EL (cell line): ENCODE measurements around the gene UPK3A.
"Not testable (repeated sequence)": the region's sequence is repeated elsewhere in the genome, so short reads cannot be mapped to it uniquely, and the experiment has no call there.

ENCODE experiments used
- DNase-seq: peaks from one replicate; pipeline ENCODE4 v3.0.0-alpha.2; 2016

UPK3A gene

GRCh38 chr22:45285263-45286058 is 712 bp downstream of the UPK3A start:
- no peak for DNase-seq

- no peak for DNase-seq
Measured at GRCh38 chr22:45286854-45287551, 2.3 kb downstream of the UPK3A start.

- DNase-seq, result peak; percentile 72
Measured at GRCh38 chr22:45290410-45290936, 5.7 kb downstream of the UPK3A start.

DNA sequence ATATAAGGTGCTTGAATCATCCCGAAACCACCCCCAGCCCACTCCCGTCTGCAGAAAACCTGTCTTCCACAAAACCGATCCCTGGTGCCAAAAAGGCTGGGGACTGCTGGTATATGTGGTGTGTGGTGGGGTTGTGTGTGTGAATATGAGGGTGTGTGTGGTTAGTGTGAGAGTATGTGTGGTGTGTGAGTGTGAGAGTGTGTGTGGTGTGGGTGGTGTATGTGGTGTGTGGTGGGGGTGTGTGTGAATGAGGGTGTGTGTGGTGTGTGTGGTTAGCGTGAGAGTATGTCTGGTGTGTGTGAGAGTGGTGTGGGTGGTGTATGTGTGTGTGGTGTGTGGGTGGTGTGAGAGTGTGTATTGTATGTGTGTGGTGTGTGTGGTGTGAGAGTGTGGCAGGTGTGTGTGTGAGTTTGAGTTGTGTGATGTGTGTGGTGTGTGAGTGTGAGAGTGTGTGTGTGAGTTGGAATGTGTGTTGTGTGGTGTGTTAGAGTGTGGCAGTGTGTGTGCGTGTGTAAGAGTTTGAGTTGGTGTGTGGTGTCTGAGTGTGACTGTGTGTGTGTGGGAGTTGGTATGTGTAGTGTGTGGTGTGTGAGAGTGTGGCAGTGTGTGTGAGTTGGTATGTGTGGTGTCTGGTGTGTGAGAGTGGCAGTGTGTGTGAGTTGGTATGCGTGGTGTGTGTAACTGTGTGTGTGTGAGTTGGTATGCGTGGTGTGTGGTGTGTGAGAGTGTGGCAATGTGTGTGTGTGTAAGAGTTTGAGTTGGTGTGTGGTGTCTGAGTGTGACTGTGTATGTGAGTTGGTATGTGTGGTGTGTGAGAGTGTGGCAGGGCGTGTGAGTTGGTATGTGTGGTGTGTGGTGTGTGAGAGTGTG is 6.5 kb downstream of the UPK3A start:
- no peak for DNase-seq

DNA sequence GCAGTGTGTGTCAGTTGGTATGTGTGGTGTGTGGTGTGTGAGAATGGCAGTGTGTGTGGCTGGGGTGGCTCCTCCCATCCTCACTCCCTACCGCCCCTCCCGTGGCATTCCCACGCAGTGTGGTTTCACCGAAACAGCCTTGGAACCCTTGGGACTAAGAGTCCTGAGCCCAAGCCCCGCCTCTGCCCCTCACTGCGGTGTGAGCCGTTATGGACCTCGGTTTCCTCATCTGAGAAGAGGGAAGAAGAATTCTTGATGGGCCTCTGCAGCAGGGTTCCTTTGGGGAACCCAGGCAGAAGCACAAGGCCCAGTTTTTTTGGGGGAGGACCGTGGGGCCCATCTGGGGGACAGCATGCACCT is 7.2 kb downstream of the UPK3A start:
- no peak for DNase-seq

DNA sequence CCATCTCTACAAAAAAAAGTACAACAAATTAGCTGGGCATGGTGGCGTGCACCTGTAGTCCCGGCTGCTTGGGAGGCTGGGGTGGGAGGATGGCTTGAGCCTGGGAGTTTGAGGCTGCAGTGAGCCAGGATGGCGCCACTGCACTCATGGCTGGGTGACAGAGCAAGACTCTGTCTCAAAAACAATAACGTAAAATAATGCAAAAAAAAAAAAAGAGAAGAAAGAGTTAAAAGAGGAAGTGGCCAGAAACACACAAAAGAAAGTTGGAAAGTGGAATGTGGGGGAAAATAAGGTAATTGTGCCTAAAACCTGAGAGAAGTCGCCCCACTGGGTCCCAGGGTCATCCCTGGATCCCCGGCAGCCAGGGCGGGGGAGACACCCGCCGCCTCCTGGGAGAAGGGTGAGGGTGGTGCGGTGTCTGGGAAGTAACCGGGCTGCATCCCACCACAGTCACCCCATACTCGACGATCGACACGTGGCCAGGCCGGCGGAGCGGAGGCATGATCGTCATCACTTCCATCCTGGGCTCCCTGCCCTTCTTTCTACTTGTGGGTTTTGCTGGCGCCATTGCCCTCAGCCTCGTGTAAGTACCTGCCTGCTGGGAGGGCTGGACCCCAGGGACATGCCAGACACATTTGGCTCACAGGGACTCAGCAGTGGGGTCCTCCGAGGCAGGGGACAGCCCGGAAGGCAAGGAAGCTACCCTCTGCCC is 8.1 kb downstream of the UPK3A start:
- no peak for DNase-seq

DNA sequence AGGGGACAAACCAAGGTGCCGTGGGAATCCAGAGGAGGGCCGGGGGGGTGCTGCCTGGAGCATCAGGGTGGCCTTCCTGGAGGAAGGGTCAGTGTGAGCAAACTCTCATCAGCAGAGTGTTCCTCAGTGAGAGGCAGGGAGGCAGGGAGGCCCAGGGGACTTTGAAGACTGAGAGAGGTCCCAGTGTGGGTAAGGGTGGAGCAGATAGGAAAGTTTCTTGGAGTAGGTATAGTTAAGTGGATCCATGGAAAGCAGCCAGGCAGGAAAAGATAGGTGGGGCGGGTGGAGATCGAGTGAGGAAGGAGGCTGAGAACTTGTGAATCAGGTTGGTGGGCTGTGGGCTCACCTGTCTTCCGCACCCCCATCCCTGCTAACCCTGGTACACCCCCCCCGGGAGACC is 9.3 kb downstream of the UPK3A start:
- no peak for DNase-seq

- DNase-seq, result not testable (repeated sequence)
Measured at GRCh38 chr22:45295004-45295403, 10.3 kb downstream of the UPK3A start.

DNA sequence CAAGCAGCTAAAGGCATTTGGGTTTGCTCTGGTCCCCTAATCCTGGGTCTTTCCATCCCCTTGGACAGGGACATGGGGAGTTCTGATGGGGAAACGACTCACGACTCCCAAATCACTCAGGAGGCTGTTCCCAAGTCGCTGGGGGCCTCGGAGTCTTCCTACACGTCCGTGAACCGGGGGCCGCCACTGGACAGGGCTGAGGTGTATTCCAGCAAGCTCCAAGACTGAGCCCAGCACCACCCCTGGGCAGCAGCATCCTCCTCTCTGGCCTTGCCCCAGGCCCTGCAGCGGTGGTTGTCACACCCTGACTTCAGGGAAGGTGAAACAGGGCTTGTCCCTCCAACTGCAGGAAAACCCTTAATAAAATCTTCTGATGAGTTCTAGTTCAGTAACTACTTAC is 10.7 kb downstream of the UPK3A start:
- DNase-seq, result no peak

DNA sequence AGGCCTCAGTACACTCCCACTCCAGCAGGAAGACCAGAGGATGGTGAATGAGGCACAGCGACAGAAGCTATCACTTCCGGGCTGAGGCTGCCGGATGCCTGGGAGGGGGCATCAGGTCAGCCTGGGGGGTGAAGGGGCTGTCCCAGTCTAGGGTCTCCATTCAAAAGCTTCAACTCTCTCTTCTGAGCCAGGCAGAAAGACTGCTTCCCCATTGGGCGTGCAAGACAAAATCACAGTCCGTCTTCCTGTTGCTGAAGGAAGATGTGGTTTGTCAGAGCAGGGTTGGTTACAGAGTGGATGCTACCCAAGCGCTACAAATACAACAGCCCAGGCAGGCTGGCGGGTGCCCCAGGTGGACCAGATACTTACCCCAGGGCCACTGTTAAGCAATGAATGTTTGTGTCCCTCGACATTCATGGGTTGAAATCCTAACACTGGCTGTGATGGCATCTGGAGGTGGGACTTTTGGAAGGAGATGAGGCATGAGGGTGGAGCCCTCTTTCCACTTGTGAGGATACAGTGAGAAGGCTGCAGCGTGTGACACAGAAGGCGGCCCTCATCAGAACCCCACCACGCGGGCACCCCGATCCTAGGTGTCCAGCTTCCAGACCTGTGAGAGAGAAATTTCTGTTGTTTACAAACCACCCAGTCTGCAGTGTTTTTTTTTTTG is 12.0 kb downstream of the UPK3A start:
- no peak for DNase-seq

- DNase-seq, result no peak
Measured at GRCh38 chr22:45298934-45299505, 14.3 kb downstream of the UPK3A start.

GRCh38 chr22:45302751-45303150 is 18.0 kb downstream of the UPK3A start:
- no peak for DNase-seq

DNA sequence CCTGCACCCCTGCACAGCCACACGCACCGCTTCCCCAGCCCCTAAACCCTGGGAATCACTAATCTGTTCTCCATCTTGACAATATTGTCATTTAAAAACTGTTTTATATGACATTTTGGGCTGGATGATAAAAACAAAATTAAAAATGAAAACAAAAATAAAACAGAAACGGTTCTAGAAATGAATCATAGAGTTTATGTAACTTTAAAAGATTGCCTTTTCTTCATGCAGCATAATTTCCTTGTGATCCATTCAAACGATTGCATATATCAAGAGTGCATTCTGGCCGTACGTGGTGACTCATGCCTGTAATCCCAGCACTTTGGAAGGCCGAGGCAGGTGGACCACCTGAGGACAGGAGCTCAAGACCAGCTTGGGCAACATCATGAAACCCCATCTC is 18.4 kb downstream of the UPK3A start:
- DNase-seq, result no peak

- no peak for DNase-seq
Measured at GRCh38 chr22:45304971-45305370, 20.2 kb downstream of the UPK3A start.

GRCh38 chr22:45305456-45306075 is 20.8 kb downstream of the UPK3A start:
- DNase-seq, result no peak

DNA sequence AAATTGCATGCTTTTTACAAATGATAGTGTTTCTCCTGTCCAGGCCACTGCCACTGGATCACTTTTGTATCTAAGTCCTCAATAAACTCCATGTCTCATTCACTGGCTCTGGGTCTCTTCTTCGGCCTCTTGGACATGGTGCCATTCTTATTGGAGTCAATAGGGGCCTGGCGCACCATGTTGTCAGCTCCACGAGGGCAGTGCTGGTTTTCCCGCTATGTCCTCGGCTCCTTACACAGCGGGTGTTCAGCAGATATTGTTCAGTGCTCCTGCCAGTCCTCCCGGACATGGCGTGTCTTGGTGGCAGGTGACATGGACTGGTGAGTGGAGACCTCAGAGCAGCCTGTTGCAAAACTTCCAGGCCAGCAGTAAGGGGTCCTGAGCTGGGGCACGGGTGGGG is 21.4 kb downstream of the UPK3A start:
- no peak for DNase-seq

- DNase-seq, result no peak
Measured at GRCh38 chr22:45308391-45308956, 23.7 kb downstream of the UPK3A start.

GRCh38 chr22:45308957-45309421 is 24.2 kb downstream of the UPK3A start:
- DNase-seq, result no peak

DNA sequence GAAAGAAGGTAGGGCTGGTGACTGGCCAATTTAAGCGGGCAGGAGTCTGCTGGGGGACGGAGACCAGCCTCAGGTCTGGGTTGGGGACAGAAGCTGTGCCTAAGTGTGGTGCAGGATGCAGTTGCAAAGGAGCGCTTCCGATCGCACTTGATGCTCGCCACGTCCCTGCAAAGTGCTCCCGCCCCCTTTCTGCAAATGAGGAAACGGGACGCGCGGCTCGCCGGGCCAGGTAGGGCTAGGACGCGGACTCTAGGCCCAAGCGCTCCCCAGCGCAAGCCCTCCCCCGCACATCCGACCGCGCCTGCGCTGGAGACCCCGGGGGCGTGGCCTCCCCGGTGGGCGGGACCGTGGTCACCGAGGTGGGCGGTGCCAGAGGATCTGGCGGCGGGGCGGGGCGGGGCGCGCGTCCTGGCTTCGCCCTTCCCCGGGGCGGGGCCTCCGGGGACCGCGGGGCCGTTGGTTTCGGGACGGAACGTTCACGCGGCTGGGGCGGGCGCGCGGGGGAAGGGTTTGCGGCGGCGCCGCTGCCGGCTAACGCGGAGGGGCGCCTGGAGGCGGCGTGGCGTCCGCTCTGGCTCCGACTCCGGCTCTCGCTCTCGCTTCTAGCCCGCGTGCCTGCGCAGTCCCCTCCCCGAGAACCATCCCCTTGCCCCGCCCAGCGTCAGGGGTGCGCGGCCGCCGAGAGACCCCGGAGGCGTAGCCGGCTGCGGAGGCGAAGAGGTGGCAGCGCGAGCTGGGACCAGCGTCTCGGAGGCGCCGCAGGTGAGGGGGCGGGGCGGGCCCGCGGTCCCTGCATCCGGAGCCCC is 24.9 kb downstream of the UPK3A start, which contains the start of gene FAM118A:
Gene FAM118A (plus strand): TSS at position 513 of the 806 bp plus-strand sequence. CDS start 12,446 bp downstream, outside the sequence.
- DNase-seq, result peak; percentile 91
